Cardiac muscle cell (in vitro differentiated cells and primary cell): ENCODE measurements around the gene PRKCB. TPM values are rescaled to one million over a fixed set of nuclear protein-coding genes. Genes with fewer than 3 reads are reported as not detected.
"Not testable (repeated sequence)": the region's sequence is repeated elsewhere in the genome, so short reads cannot be mapped to it uniquely, and the experiment has no call there.

Source experiments
- DNase-seq, 2 donors: peaks; one replicate each; pipeline versions ENCODE4 v3.0.0 to v3.0.0-alpha.2; 2010 to 2017; ENCODE audit warnings: low read depth in 1 of 2, low spot score in 1 of 2
- H3K27ac ChIP-seq: fragments of 200-600 bp; sonication (generic); 2 replicates; pipeline ENCODE4 v1.5.1; 2016
- H3K27me3 ChIP-seq: fragments of 200-600 bp; sonication (generic); 2 replicates; pipeline ENCODE4 v1.6.0; 2016; ENCODE audit warnings: control low read depth
- H3K36me3 ChIP-seq: fragments of 200-600 bp; sonication (generic); 2 replicates; pipeline ENCODE4 v1.5.1; 2016; ENCODE audit warnings: control low read depth
- H3K4me1 ChIP-seq: fragments of 200-600 bp; sonication (generic); 2 replicates; pipeline ENCODE4 v1.8.1; 2017; ENCODE audit warnings: low read depth, mild to moderate bottlenecking, mixed run types
- H3K4me3 ChIP-seq: fragments of 200-600 bp; sonication (generic); 2 replicates; pipeline ENCODE4 v1.5.1; 2016; ENCODE audit warnings: mild to moderate bottlenecking
- H3K9me3 ChIP-seq: fragments of 200-600 bp; sonication (generic); 2 replicates; pipeline ENCODE4 v1.5.1; 2017; ENCODE audit warnings: low read depth, mild to moderate bottlenecking, control low read depth
- polyA plus RNA-seq: library from polyadenylated mRNA; unstranded; fragments of >200 nt; fragmentation: Nextera tagmentation; extraction: Ambion mirVana; gene quantifications from 2 replicates; pipeline ENCODE4 v1.2.1, GENCODE V29; 2016
- total RNA-seq: library from RNA; depleted of rRNA; stranded (reverse); fragments of >200 nt; gene quantifications from 2 replicates; pipeline ENCODE4 v1.2.3, GENCODE V29; 2016
- TF ChIP-seq, protein P1 (sequence below): IDR thresholded peaks from 2 replicates; pipeline ENCODE4 v1.5.1; 2012; ENCODE audit warnings: low read depth, mild to moderate bottlenecking, low read length

PRKCB gene
- total and polyA plus RNA-seq, 2 experiments from 2014 or later, result 0.66 to 1.5 TPM

DNA sequence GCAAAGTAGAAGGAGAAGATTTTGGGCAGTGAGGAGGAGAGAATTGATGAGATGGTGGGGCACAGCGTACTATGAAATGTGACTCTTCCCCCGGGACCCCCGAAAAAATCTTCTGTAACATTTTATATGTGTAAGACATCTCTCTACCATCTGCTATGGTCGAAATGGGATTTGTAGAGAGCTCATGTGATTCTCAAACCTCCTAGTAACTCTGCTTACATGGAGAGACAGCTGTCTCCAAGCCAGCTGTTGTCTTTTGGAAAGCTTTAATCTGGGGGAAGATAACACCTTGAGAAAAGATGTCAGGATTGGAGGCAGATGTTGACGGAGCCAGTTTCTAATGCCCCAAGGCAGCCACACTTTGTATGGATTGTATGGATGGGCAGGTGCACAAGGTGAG lies 94.1 kb downstream of the PRKCB start:
- Histone ChIP-seq H3K27me3 (peaks cover 10% of the 10 kb centered on the region), H3K36me3 (no peaks in the 10 kb centered on the region), H3K4me1 (no peaks in the 10 kb centered on the region), H3K4me3 (no peak overlapping the region), H3K9me3 (no peaks in the 10 kb centered on the region), H3K27ac (no peak overlapping the region)
- no peak for DNase-seq
- TF ChIP-seq, protein P1, sequence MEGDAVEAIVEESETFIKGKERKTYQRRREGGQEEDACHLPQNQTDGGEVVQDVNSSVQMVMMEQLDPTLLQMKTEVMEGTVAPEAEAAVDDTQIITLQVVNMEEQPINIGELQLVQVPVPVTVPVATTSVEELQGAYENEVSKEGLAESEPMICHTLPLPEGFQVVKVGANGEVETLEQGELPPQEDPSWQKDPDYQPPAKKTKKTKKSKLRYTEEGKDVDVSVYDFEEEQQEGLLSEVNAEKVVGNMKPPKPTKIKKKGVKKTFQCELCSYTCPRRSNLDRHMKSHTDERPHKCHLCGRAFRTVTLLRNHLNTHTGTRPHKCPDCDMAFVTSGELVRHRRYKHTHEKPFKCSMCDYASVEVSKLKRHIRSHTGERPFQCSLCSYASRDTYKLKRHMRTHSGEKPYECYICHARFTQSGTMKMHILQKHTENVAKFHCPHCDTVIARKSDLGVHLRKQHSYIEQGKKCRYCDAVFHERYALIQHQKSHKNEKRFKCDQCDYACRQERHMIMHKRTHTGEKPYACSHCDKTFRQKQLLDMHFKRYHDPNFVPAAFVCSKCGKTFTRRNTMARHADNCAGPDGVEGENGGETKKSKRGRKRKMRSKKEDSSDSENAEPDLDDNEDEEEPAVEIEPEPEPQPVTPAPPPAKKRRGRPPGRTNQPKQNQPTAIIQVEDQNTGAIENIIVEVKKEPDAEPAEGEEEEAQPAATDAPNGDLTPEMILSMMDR, result no peak

DNA sequence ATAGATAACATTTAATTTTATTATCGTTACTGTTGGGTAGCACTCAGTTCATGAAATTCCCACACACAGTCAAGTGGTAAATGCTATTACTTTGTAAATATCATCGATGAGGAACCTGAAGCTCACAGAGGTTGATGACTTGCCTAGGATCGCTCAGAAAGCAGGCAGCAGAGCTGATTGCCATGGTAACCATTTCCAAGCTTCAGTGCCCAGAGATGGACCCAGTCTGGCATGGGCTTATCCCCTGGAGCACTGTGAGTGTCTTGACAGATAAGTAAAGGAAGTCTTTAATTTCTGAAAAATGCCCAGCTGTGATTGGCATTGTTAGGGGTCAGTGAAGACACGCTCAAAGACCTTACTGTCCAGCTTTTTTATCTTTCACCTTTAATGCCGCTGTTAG lies 95.0 kb downstream of the PRKCB start:
- no peak for DNase-seq
- Histone ChIP-seq H3K4me1 (no peaks in the 10 kb centered on the region), H3K27ac (no peak overlapping the region), H3K27me3 (peaks cover 10% of the 10 kb centered on the region), H3K4me3 (no peak overlapping the region), H3K36me3 (no peaks in the 10 kb centered on the region), H3K9me3 (no peaks in the 10 kb centered on the region)
- TF ChIP-seq, protein P1, result no peak

DNA sequence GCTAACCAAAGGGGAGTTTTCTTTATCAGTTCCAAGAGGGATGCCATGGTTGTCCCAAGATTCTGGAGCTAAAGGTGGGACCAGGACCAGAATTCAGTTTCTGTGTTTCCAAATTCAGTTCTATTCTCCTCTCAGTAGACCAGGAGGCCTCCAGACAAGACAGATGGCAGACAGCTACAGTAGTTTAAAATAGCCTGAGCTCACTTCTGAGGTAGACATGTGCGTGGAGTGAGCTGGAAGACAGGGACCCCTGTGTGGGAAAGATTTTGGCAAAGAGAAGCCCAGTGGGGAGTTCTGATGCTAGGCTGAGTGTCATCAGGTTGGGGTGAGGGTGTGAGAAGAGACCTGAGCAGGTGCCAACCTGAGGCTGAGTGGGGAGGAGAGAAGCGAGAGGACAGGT lies 95.4 kb downstream of the PRKCB start:
- Histone ChIP-seq H3K36me3 (no peaks in the 10 kb centered on the region), H3K4me3 (no peak overlapping the region), H3K27ac (no peak overlapping the region), H3K4me1 (no peaks in the 10 kb centered on the region), H3K27me3 (peaks cover 10% of the 10 kb centered on the region), H3K9me3 (no peaks in the 10 kb centered on the region)
- DNase-seq, result no peak
- TF ChIP-seq, protein P1, result no peak

DNA sequence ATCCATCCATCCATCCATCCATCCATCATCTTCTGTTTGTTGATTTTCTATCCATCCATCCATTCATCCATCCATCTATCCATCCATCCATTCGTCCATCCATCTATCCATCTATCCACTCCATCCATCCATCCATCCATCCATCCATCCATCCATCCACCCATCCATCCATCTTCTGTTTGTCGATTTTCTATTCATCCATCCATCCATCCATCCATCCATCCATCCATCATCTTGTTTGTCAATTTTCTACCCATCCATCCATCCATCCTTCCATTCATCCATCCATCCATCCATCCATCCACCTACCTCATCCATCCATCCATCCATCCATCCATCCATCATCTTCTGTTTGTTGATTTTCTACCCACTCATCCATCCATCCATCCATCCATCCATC lies 97.9 kb downstream of the PRKCB start:
- not testable (repeated sequence) for H3K9me3 ChIP-seq, H3K4me3 ChIP-seq, H3K27ac ChIP-seq, H3K4me1 ChIP-seq, H3K36me3 ChIP-seq, DNase-seq
- H3K27me3 ChIP-seq, result peaks cover 16% of the 10 kb centered on the region

DNA sequence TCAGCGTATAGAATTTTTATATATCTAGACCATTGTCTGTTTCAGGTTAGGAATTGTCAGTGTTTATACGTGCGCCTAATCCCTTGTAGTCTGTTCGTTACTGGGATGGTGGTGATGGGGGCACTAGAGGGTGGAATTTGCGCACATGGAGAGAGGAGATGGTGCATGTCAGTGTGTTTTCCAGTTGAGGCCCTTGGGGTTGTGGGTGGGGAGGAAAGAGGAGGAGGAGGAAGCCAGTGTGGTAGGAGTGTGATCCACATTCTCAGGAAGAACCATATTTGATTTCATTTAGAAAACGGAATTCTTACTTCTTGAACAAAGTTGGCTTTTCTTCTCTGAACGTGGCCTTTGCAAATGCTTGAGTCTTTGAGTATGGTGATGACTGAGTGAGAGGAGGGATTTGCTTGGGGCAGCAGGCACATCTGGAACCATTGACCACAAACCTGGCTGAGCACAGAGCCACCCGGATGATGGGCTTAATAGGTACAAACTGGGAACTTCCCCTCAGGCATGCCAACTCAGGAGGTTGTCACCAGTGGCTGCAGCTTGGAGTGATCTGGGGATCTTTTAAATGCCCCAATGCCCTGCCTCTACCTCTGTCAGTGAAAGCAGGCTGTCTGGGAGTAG lies 98.9 kb downstream of the PRKCB start:
- Histone ChIP-seq H3K9me3 (no peaks in the 10 kb centered on the region), H3K4me3 (no peak overlapping the region), H3K27ac (no peak overlapping the region), H3K4me1 (no peaks in the 10 kb centered on the region), H3K27me3 (peaks cover 20% of the 10 kb centered on the region), H3K36me3 (no peaks in the 10 kb centered on the region)
- TF ChIP-seq, protein P1, result no peak
- DNase-seq, result no peak

DNA sequence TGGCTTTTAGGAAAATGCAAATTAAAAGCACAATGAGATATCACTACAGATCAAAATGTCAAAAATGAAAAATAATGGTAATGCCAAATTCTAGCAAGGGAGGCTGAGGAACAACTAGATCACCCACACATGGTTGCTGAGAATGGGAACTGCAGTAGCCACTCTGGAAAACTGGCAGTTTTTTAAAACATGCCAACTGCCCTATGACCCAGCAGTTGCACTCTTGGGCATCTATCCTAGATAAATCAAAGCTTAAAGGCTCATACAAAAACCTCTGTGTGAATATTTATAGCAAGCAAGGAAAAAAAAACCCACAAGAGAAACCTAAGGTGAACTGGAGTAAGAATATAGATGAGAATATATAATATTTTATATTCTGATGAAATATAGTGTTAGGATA lies 104.3 kb downstream of the PRKCB start:
- Histone ChIP-seq H3K27me3 (peaks cover 12% of the 10 kb centered on the region), H3K4me3 (no peak overlapping the region), H3K4me1 (no peaks in the 10 kb centered on the region), H3K36me3 (no peaks in the 10 kb centered on the region), H3K27ac (no peak overlapping the region), H3K9me3 (no peaks in the 10 kb centered on the region)
- TF ChIP-seq, protein P1, result no peak
- DNase-seq, result no peak
